ENCODE data around the gene DIS3L2. TPM values are rescaled to one million over a fixed set of nuclear protein-coding genes. Genes with fewer than 3 reads are reported as not detected.

Gene DIS3L2
- total RNA-seq, 1 donor from 2014 or later, result 11.8 TPM

GRCh38 chr2:231932711-231932970, 28.9 kb upstream of the DIS3L2 start:
- DNase-seq (ENCODE audit: low read depth) (no peak), FAIRE-seq (no peak)
- Histone ChIP-seq H3K4me3 (ENCODE audit: low read depth, low read length) (no peak overlapping the region), H3K36me3 (ENCODE audit: control insufficient read depth, insufficient read depth, low read length) (no peaks in the 10 kb centered on the region), H3K27me3 (ENCODE audit: control insufficient read depth, insufficient read depth, low read length) (peaks cover 9% of the 10 kb centered on the region)
- no peak for TF ChIP-seq CTCF (IDR thresholded peaks at IDR 0.05; ENCODE audit: insufficient read depth, low read length, severe bottlenecking)

GRCh38 chr2:231932985-231933915, 28.3 kb upstream of the DIS3L2 start:
- no peaks in the 10 kb centered on the region for H3K36me3 ChIP-seq (ENCODE audit: control insufficient read depth, insufficient read depth, low read length)
- no peak overlapping the region for H3K4me3 ChIP-seq (ENCODE audit: low read depth, low read length)
- TF ChIP-seq CTCF (IDR thresholded peaks at IDR 0.05; ENCODE audit: insufficient read depth, low read length, severe bottlenecking), result no peak
- peaks cover 3% of the 10 kb centered on the region for H3K27me3 ChIP-seq (ENCODE audit: control insufficient read depth, insufficient read depth, low read length)
- DNase-seq (ENCODE audit: low read depth) (peak; percentile 10), FAIRE-seq (no peak)

- no peak overlapping the region for H3K4me3 ChIP-seq (ENCODE audit: low read depth, low read length)
- peaks cover 3% of the 10 kb centered on the region for H3K27me3 ChIP-seq (ENCODE audit: control insufficient read depth, insufficient read depth, low read length)
- no peaks in the 10 kb centered on the region for H3K36me3 ChIP-seq (ENCODE audit: control insufficient read depth, insufficient read depth, low read length)
- DNase-seq (ENCODE audit: low read depth) (no peak), FAIRE-seq (no peak)
- no peak for TF ChIP-seq CTCF (IDR thresholded peaks at IDR 0.05; ENCODE audit: insufficient read depth, low read length, severe bottlenecking)
Observed at GRCh38 chr2:231933916-231934401, 27.6 kb upstream of the DIS3L2 start.

GRCh38 chr2:231934441-231935206, 26.9 kb upstream of the DIS3L2 start:
- no peak for FAIRE-seq
- no peak for TF ChIP-seq CTCF (IDR thresholded peaks at IDR 0.05; ENCODE audit: insufficient read depth, low read length, severe bottlenecking)

GRCh38 chr2:231935207-231935524, 26.3 kb upstream of the DIS3L2 start:
- no peaks in the 10 kb centered on the region for H3K36me3 ChIP-seq (ENCODE audit: control insufficient read depth, insufficient read depth, low read length)
- no peak for DNase-seq (ENCODE audit: low read depth)
- TF ChIP-seq CTCF (IDR thresholded peaks at IDR 0.05; ENCODE audit: insufficient read depth, low read length, severe bottlenecking), result no peak
- no peak for FAIRE-seq
- H3K27me3 ChIP-seq (ENCODE audit: control insufficient read depth, insufficient read depth, low read length), result peaks cover 3% of the 10 kb centered on the region
- no peak overlapping the region for H3K4me3 ChIP-seq (ENCODE audit: low read depth, low read length)

More at GRCh38 chr2:231934441-231935206, 26.9 kb upstream of the DIS3L2 start:
- DNase-seq (ENCODE audit: low read depth), result no peak
- peaks cover 3% of the 10 kb centered on the region for H3K27me3 ChIP-seq (ENCODE audit: control insufficient read depth, insufficient read depth, low read length)
- no peaks in the 10 kb centered on the region for H3K36me3 ChIP-seq (ENCODE audit: control insufficient read depth, insufficient read depth, low read length)
- no peak overlapping the region for H3K4me3 ChIP-seq (ENCODE audit: low read depth, low read length)

All from bronchial epithelial cell (primary cell).